SK-N-SH (cell line): ENCODE measurements around the gene ACTN4.

Experiments used
- EP300 ChIP-seq, 2 experiments: IDR thresholded peaks; 2 replicates each; pipeline versions ENCODE4 v1.4.0 to v1.6.1; 2012; ENCODE audit warnings: borderline replicate concordance in 1 of 2, low read depth in 1 of 2, low read length in 1 of 2
- MXI1 ChIP-seq: IDR thresholded peaks from 2 replicates; pipeline ENCODE4 v1.6.1; 2012; ENCODE audit warnings: mild to moderate bottlenecking, low read depth, low read length, improper control_type of control experiment
- NFIC ChIP-seq: IDR thresholded peaks from 2 replicates; pipeline ENCODE4 v1.4.0; 2012; ENCODE audit warnings: borderline replicate concordance
- POLR2AphosphoS5 ChIP-seq: IDR thresholded peaks from 2 replicates; pipeline ENCODE4 v1.6.1; 2012; ENCODE audit warnings: low read depth, low read length
- RFX5 ChIP-seq: IDR thresholded peaks from 2 replicates; pipeline ENCODE4 v1.6.1; 2012; ENCODE audit warnings: mild to moderate bottlenecking, improper control_type of control experiment, low read length
- SIN3A ChIP-seq: IDR thresholded peaks from 2 replicates; pipeline ENCODE4 v1.6.1; 2012; ENCODE audit warnings: low read depth, mild to moderate bottlenecking, low read length, moderate library complexity, borderline replicate concordance
- YY1 ChIP-seq: IDR thresholded peaks from 2 replicates; pipeline ENCODE4 v1.4.0; 2012; ENCODE audit warnings: low read depth, mild to moderate bottlenecking
- TF ChIP-seq, protein P1 (sequence below): fragments of 150-350 bp; IDR thresholded peaks from 2 replicates; pipeline ENCODE4 v1.6.1; 2016; ENCODE audit warnings: mild to moderate bottlenecking, low read depth, low read length
- TF ChIP-seq, protein P2 (sequence below): fragments of 200-600 bp; sonication (generic); IDR thresholded peaks from 2 replicates; pipeline ENCODE4 v1.6.1; 2017; ENCODE audit warnings: antibody characterized with exemption, mild to moderate bottlenecking, moderate library complexity
- TF ChIP-seq, protein P3 (sequence below): IDR thresholded peaks from 2 replicates; pipeline ENCODE4 v1.4.0; 2012; ENCODE audit warnings: low read depth, borderline replicate concordance

DNA sequence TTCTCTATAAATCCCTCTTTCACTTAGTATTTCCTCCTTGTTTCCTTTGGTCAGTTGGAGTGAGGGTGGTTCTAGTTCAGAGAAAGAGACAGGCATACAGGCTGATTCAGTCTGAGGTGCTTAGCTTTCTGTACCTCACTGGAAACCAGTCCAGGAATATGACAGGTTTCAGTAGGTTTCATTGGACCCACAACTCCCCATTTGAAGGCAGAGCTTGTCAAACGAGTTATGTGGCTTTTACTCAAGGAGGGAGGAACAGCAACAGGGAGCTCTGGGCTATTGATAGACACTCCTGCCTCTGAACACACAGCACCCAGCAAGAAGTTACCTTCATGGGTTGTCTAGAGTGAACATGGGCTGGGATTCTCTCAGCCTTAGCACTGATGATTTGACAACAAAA lies 14.5 kb downstream of the ACTN4 start:
- no peak for TF ChIP-seq POLR2AphosphoS5
- TF ChIP-seq, protein P1, sequence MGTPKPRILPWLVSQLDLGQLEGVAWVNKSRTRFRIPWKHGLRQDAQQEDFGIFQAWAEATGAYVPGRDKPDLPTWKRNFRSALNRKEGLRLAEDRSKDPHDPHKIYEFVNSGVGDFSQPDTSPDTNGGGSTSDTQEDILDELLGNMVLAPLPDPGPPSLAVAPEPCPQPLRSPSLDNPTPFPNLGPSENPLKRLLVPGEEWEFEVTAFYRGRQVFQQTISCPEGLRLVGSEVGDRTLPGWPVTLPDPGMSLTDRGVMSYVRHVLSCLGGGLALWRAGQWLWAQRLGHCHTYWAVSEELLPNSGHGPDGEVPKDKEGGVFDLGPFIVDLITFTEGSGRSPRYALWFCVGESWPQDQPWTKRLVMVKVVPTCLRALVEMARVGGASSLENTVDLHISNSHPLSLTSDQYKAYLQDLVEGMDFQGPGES = no peak
- TF ChIP-seq, protein P2, sequence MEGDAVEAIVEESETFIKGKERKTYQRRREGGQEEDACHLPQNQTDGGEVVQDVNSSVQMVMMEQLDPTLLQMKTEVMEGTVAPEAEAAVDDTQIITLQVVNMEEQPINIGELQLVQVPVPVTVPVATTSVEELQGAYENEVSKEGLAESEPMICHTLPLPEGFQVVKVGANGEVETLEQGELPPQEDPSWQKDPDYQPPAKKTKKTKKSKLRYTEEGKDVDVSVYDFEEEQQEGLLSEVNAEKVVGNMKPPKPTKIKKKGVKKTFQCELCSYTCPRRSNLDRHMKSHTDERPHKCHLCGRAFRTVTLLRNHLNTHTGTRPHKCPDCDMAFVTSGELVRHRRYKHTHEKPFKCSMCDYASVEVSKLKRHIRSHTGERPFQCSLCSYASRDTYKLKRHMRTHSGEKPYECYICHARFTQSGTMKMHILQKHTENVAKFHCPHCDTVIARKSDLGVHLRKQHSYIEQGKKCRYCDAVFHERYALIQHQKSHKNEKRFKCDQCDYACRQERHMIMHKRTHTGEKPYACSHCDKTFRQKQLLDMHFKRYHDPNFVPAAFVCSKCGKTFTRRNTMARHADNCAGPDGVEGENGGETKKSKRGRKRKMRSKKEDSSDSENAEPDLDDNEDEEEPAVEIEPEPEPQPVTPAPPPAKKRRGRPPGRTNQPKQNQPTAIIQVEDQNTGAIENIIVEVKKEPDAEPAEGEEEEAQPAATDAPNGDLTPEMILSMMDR = no peak
- TF ChIP-seq NFIC = no peak
- no peak for TF ChIP-seq MXI1
- no peak for TF ChIP-seq YY1
- no peak for TF ChIP-seq SIN3A
- TF ChIP-seq, protein P3, sequence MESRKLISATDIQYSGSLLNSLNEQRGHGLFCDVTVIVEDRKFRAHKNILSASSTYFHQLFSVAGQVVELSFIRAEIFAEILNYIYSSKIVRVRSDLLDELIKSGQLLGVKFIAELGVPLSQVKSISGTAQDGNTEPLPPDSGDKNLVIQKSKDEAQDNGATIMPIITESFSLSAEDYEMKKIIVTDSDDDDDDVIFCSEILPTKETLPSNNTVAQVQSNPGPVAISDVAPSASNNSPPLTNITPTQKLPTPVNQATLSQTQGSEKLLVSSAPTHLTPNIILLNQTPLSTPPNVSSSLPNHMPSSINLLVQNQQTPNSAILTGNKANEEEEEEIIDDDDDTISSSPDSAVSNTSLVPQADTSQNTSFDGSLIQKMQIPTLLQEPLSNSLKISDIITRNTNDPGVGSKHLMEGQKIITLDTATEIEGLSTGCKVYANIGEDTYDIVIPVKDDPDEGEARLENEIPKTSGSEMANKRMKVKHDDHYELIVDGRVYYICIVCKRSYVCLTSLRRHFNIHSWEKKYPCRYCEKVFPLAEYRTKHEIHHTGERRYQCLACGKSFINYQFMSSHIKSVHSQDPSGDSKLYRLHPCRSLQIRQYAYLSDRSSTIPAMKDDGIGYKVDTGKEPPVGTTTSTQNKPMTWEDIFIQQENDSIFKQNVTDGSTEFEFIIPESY = no peak
- no peak for TF ChIP-seq RFX5
- TF ChIP-seq EP300 (IDR thresholded peaks at IDR 0.05; ENCODE audit: borderline replicate concordance in 1 of 2, low read depth in 1 of 2, low read length in 1 of 2) = no peak
